ENCODE results near the gene RNF114.

GRCh38 chr20:49948809-49949507, 12.8 kb downstream of the RNF114 start:
- no peak for TF ChIP-seq MAX (IDR thresholded peaks at IDR 0.05; ENCODE audit: insufficient read depth, insufficient read length)
- no peak for TF ChIP-seq POLR2AphosphoS5 (IDR thresholded peaks at IDR 0.05; ENCODE audit: insufficient read depth, low read depth, low read length)
- no peak for TF ChIP-seq CTCF (IDR thresholded peaks at IDR 0.05; ENCODE audit: extremely low read depth in 1 of 2, insufficient read depth in 1 of 2, low read depth in 1 of 2, low read length in 2 of 2)
- TF ChIP-seq JUN (IDR thresholded peaks at IDR 0.05; ENCODE audit: borderline replicate concordance, insufficient read depth, insufficient read length, low read depth): no peak

Measured in endothelial cell of umbilical vein (primary cell).